OCI-LY1 (cell line): ENCODE measurements around the gene RILP.

Experiments used
- CTCF ChIP-seq: fragments of 200-600 bp; sonication (generic), shearing (Covaris generic); IDR thresholded peaks from 2 replicates; pipeline ENCODE4 v1.5.1; 2017; ENCODE audit warnings: mild to moderate bottlenecking, antibody characterized with exemption, low read length, moderate library complexity, mixed read lengths
- EZH2 ChIP-seq: fragments of 200-600 bp; sonication (generic), shearing (Covaris generic); IDR thresholded peaks from 2 replicates; pipeline ENCODE4 v1.8.0; 2017; ENCODE audit warnings: borderline replicate concordance, mixed run types, mild to moderate bottlenecking, antibody characterized with exemption, low read length, moderate library complexity, mixed read lengths

GRCh38 chr17:1683459-1683858, 33.8 kb upstream of the RILP start:
- TF ChIP-seq CTCF (no peak), EZH2 (no peak)
